Sigmoid colon (tissue), 7 donors: Measurements from ENCODE around the gene TM4SF1. TPM values are rescaled to one million over a fixed set of nuclear protein-coding genes. Genes with fewer than 3 reads are reported as not detected.
A peak's percentile ranks its signal among the peaks of the same experiment; 100 is the strongest.

Source experiments
- DNase-seq: peaks from one replicate; pipeline ENCODE4 v3.0.0-alpha.2; 2019
- H3K27ac ChIP-seq, 4 donors: fragments of 200-600 bp; sonication (generic); one replicate each; pipeline ENCODE4 v1.5.1; 2016 to 2019; ENCODE audit warnings: mild to moderate bottlenecking in 1 of 4
- H3K27me3 ChIP-seq, 3 donors: fragments of 200-600 bp; sonication (generic); one replicate each; pipeline ENCODE4 v1.5.1; 2019; ENCODE audit warnings: mild to moderate bottlenecking in 1 of 3
- H3K36me3 ChIP-seq, 4 donors: fragments of 200-600 bp; sonication (generic); one replicate each; pipeline ENCODE4 v1.5.1; 2016 to 2019
- H3K4me1 ChIP-seq, 4 donors: fragments of 200-600 bp; sonication (generic); one replicate each; pipeline ENCODE4 v1.5.1; 2017 to 2019
- H3K4me3 ChIP-seq, 4 donors: fragments of 200-600 bp; sonication (generic); one replicate each; pipeline ENCODE4 v1.5.1; 2017 to 2019; ENCODE audit warnings: mild to moderate bottlenecking in 2 of 4, moderate library complexity in 1 of 4
- H3K9me3 ChIP-seq, 4 donors: fragments of 200-600 bp in 3 of 4; sonication (generic) in 3 of 4; one replicate each; pipeline versions ENCODE4 v1.5.1 to v1.6.1; 2013 to 2019
- CTCF ChIP-seq, 4 experiments: fragments of 450-650 bp in 3 of 4; fragments of 200-600 bp in 1 of 4; IDR thresholded peaks; one replicate each; pipeline ENCODE4 v1.5.1; 2016 to 2019; ENCODE audit warnings: antibody characterized with exemption in 4 of 4, mild to moderate bottlenecking in 3 of 4, moderate library complexity in 2 of 4
- EP300 ChIP-seq, 4 donors: sonication (generic); formaldehyde crosslinking; IDR thresholded peaks; one replicate each; pipeline ENCODE4 v1.6.1; 2017; ENCODE audit warnings: antibody characterized with exemption in 4 of 4
- POLR2A ChIP-seq, 2 donors: fragments of 450-650 bp; IDR thresholded peaks; one replicate each; pipeline ENCODE4 v1.6.1; 2016; ENCODE audit warnings: antibody characterized with exemption in 2 of 2, mild to moderate bottlenecking in 2 of 2, moderate library complexity in 2 of 2
- POLR2AphosphoS5 ChIP-seq, 4 donors: sonication (generic); formaldehyde crosslinking; IDR thresholded peaks; one replicate each; pipeline ENCODE4 v1.6.1; 2017; ENCODE audit warnings: antibody characterized with exemption in 4 of 4
- WGBS, 2 donors: extraction: QIAGEN DNeasy Blood & Tissue Kit; methylation state at CpG; one replicate each; pipeline ENCODE4 v1.1.7; 2013; 5-methylcytosine and 5-hydroxymethylcytosine counted together
- intact Hi-C: fragments of 100-400 bp; cut with DNase I; formaldehyde crosslinking; loops from one replicate; pipeline ENCODE4 v1.15.1; 2023
- polyA plus RNA-seq, 3 donors: library from polyadenylated mRNA; stranded (reverse); fragments of 200-250 nt; gene quantifications; one replicate each; pipeline ENCODE4 v1.2.3, GENCODE V29; 2013
- total RNA-seq, 4 donors: library from RNA; depleted of rRNA; stranded (reverse); fragments of >200 nt; gene quantifications; one replicate each; pipeline ENCODE4 v1.1.0, GENCODE V29; 2016
- donor health status: healthy with polysubstance abuse.
- donor health status: Bipolar disorder and iron deficiency.
- donor health status: healthy.

TM4SF1 gene
- total and polyA plus RNA-seq, 7 donors, result 18.0 to 76.2 (median 35.6) TPM

GRCh38 chr3:149396476-149396875 is 19.0 kb upstream of the TM4SF1 start:
- 90 to 95% methylated on average over 6 of the region's 6 CpGs for WGBS, 2 donors
- no peaks in the 10 kb centered on the region for H3K36me3 ChIP-seq

DNA sequence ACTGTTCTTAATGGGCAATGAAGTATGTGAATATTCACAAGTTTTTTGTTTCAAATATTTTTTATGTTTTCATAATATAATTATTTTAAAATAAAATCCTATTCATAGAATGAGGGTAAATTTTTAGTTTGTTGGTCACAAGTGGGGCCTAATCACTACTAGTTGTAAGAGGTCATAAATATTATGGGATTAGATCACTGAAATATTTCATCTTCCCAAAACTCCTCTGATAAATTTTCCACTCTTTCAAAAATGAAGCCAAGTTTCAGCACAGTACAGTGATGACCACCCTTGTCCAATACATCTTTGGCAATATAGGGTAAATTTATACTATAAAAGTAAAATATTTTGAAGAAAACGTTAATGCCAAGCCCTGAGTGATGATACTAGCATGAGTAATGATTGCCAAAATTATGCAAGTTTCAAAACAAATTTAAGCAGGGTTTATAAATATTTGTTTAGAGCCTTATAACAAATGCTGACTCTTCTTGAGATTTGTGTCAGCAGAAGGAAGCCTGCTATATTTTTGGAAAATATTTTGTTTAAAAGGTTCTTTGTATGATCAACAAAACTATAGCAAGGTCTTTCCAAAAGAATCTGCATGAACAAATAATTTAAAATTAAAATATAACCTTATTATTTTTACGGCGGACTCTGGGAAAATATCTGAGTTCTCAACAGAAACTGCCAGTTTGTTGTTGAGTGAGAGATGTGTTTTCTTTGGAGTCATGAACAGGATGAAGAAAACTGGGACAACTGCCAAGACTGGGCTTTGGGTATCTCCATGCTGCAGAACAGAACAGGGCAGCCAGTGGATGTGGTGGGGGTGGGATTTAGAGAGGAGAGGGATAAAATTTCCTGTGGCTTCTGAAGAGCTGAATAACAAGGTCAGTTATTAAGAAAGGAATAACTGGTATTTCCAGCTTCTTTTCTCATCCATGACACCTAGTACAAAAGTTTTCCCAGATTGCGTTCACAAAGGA is 17.9 kb upstream of the TM4SF1 start:
- no peak for DNase-seq
- intact Hi-C loops, result no loop called here
- H3K9me3 ChIP-seq, result no peaks in the 10 kb centered on the region
- H3K4me3 ChIP-seq, result no peak overlapping the region
- WGBS, 2 donors, result 74 to 77% methylated on average over 4 of the region's 4 CpGs
- no peaks in the 10 kb centered on the region for H3K27me3 ChIP-seq
- no peak for TF ChIP-seq POLR2A (IDR thresholded peaks at IDR 0.05)
- TF ChIP-seq CTCF (IDR thresholded peaks at IDR 0.05), result no peak
- H3K36me3 ChIP-seq, result no peaks in the 10 kb centered on the region
- H3K27ac ChIP-seq, result no peak overlapping the region
- no peaks in the 10 kb centered on the region for H3K4me1 ChIP-seq

More at GRCh38 chr3:149396476-149396875, 19.0 kb upstream of the TM4SF1 start:
- TF ChIP-seq POLR2A (IDR thresholded peaks at IDR 0.05) (no peak), POLR2AphosphoS5 (IDR thresholded peaks at IDR 0.05) (no peak), CTCF (IDR thresholded peaks at IDR 0.05) (no peak), EP300 (IDR thresholded peaks at IDR 0.05) (no peak)
- H3K4me3 ChIP-seq, result no peak overlapping the region
- intact Hi-C loops, result no loop called here
- H3K27me3 ChIP-seq, result no peaks in the 10 kb centered on the region
- H3K9me3 ChIP-seq, result no peaks in the 10 kb centered on the region
- H3K4me1 ChIP-seq, result no peaks in the 10 kb centered on the region
- no peak overlapping the region for H3K27ac ChIP-seq
- DNase-seq, result no peak

GRCh38 chr3:149393345-149394160 is 16.1 kb upstream of the TM4SF1 start:
- DNase-seq, result no peak
- Histone ChIP-seq H3K36me3 (no peaks in the 10 kb centered on the region), H3K27ac (no peak overlapping the region), H3K4me3 (no peak overlapping the region), H3K9me3 (no peaks in the 10 kb centered on the region), H3K27me3 (no peaks in the 10 kb centered on the region), H3K4me1 (no peaks in the 10 kb centered on the region)
- intact Hi-C loops, result no loop called here
- TF ChIP-seq POLR2AphosphoS5 (IDR thresholded peaks at IDR 0.05), result no peak
- no peak for TF ChIP-seq EP300 (IDR thresholded peaks at IDR 0.05)
- peak in 3 of 4 experiments; percentile 34 to 61 (median 58) for TF ChIP-seq CTCF (IDR thresholded peaks at IDR 0.05)
- TF ChIP-seq POLR2A (IDR thresholded peaks at IDR 0.05), result no peak
- 37 to 43% methylated on average over 4 of the region's 4 CpGs for WGBS, 2 donors

- Histone ChIP-seq H3K36me3 (no peaks in the 10 kb centered on the region), H3K27me3 (no peaks in the 10 kb centered on the region), H3K27ac (no peak overlapping the region), H3K4me1 (peaks cover 0 to 6% (median 0%) of the 10 kb centered on the region in 4 donors), H3K4me3 (no peak overlapping the region), H3K9me3 (no peaks in the 10 kb centered on the region)
- TF ChIP-seq EP300 (IDR thresholded peaks at IDR 0.05) (no peak), CTCF (IDR thresholded peaks at IDR 0.05) (no peak), POLR2AphosphoS5 (IDR thresholded peaks at IDR 0.05) (no peak), POLR2A (IDR thresholded peaks at IDR 0.05) (no peak)
- DNase-seq, result no peak
- 72 to 73% methylated on average over 5 of the region's 5 CpGs for WGBS, 2 donors
- intact Hi-C loops, result no loop called here
Measured at GRCh38 chr3:149391960-149392359, 14.5 kb upstream of the TM4SF1 start.
